Type B pancreatic cell (in vitro differentiated cells): ENCODE results near the gene TMEM38B. TPM values are rescaled to one million over a fixed set of nuclear protein-coding genes. Genes with fewer than 3 reads are reported as not detected.

Experiments used
- DNase-seq: peaks from one replicate; pipeline ENCODE4 v3.0.0; 2021; ENCODE audit warnings: mixed read lengths; ENCODE audit not compliant: unreplicated experiment; ENCODE audit errors: extremely low spot score
- H3K27ac Mint-ChIP-seq: 2 replicates; pipeline ENCODE4 v1.8.0; 2021; ENCODE audit warnings: mild to moderate bottlenecking, mixed read lengths
- H3K27me3 Mint-ChIP-seq: 2 replicates; pipeline ENCODE4 v1.8.0; 2021; ENCODE audit warnings: mixed read lengths
- H3K36me3 Mint-ChIP-seq: 2 replicates; pipeline ENCODE4 v1.8.0; 2021; ENCODE audit warnings: mixed read lengths
- H3K4me1 Mint-ChIP-seq: one replicate; pipeline ENCODE4 v1.8.0; 2021; ENCODE audit warnings: mixed read lengths; ENCODE audit not compliant: unreplicated experiment
- H3K4me3 Mint-ChIP-seq: 2 replicates; pipeline ENCODE4 v1.8.0; 2021; ENCODE audit warnings: mild to moderate bottlenecking, mixed read lengths
- H3K9me3 Mint-ChIP-seq: 2 replicates; pipeline ENCODE4 v1.8.0; 2021; ENCODE audit warnings: mixed read lengths
- total RNA-seq: library from RNA; stranded (reverse); gene quantifications from 2 replicates; pipeline ENCODE4 v1.2.1, GENCODE V29; 2021; ENCODE audit warnings: low replicate concordance
- TF ChIP-seq, protein P1 (sequence below): fragments of 200-600 bp; sonication (generic); conservative IDR thresholded peaks from 2 replicates; pipeline ENCODE4 v1.5.0; 2021; ENCODE audit warnings: antibody characterized with exemption, mild to moderate bottlenecking

TMEM38B gene
- total RNA-seq, 1 donor from 2014 or later, result 21.3 TPM

DNA sequence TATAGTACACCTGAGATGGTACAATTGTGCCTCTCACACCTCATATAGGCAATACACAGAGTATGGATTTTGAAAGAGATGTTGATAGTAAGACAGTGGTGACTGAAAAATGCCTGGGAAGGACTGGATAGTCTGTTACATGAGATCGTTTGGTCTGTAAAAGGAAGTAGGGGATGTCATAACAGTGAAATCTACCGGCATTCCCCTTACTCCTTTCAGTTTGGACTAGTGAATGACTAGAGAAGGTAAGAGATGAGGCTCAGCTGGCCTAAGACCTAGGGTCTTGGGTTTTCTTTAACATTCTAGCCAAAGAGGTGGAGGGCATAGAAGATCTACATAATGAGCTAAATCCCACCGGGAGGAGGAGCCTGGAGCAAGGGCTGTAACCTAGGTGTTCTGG is 24.0 kb upstream of the TMEM38B start:
- peaks cover 11% of the 10 kb centered on the region for H3K27me3 Mint-ChIP-seq

DNA sequence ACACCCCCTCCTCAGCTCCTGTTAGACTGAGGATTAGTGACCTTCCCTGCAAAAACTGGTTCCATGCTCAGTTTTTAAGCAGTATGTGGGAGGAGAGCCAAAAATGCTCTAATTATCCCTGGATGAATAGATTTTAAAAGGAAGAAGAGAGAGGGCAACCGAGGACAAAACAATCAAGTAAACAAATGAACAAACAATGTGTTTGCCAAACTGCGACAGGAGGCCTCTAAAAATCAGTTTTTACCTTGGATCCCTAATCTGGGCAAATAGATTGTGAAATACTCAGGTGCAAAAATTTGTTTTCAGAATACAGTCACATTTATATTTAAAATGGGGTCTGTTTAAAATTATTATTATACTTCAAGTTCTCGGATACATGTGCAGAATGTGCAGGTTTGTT is 23.6 kb upstream of the TMEM38B start:
- Mint-ChIP-seq H3K4me1 (no peaks in the 10 kb centered on the region), H3K27ac (no peak overlapping the region), H3K4me3 (no peak overlapping the region), H3K9me3 (no peaks in the 10 kb centered on the region), H3K36me3 (no peaks in the 10 kb centered on the region), H3K27me3 (peaks cover 11% of the 10 kb centered on the region)
- DNase-seq, result no peak
- TF ChIP-seq, protein P1, sequence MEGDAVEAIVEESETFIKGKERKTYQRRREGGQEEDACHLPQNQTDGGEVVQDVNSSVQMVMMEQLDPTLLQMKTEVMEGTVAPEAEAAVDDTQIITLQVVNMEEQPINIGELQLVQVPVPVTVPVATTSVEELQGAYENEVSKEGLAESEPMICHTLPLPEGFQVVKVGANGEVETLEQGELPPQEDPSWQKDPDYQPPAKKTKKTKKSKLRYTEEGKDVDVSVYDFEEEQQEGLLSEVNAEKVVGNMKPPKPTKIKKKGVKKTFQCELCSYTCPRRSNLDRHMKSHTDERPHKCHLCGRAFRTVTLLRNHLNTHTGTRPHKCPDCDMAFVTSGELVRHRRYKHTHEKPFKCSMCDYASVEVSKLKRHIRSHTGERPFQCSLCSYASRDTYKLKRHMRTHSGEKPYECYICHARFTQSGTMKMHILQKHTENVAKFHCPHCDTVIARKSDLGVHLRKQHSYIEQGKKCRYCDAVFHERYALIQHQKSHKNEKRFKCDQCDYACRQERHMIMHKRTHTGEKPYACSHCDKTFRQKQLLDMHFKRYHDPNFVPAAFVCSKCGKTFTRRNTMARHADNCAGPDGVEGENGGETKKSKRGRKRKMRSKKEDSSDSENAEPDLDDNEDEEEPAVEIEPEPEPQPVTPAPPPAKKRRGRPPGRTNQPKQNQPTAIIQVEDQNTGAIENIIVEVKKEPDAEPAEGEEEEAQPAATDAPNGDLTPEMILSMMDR, result no peak

More for the DNA sequence above, 24.0 kb upstream of the TMEM38B start:
- DNase-seq, result no peak
- no peaks in the 10 kb centered on the region for H3K36me3 Mint-ChIP-seq
- H3K4me1 Mint-ChIP-seq, result no peaks in the 10 kb centered on the region
- H3K9me3 Mint-ChIP-seq, result no peaks in the 10 kb centered on the region
- no peak overlapping the region for H3K4me3 Mint-ChIP-seq
- no peak overlapping the region for H3K27ac Mint-ChIP-seq
- TF ChIP-seq, protein P1, result no peak

DNA sequence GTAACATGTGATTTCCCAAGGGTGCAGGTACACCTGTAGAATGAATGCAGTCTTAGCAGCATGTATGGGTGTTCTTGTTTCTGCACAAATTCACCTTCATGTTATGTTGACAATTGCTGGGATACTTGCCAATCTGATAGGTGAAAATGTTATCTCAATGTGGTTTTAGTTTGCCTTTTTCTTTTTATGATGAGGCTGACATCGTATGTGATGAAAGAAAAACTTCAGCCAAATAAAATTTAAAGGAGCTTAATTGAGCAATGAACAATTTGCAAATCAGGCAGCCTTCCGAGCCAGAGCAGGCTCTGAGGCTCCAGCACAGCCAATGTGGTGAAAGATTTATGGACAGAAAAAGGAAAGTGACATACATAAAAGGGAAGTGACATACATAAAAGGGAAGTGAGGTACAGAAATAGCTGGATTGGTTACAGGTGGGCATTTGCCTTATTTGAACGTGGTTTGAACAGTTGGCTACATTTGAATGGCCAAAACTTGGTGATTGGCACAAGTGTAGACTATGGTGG is 21.6 kb upstream of the TMEM38B start:
- Mint-ChIP-seq H3K4me3 (no peak overlapping the region), H3K9me3 (no peaks in the 10 kb centered on the region), H3K27ac (no peak overlapping the region), H3K36me3 (no peaks in the 10 kb centered on the region), H3K4me1 (no peaks in the 10 kb centered on the region), H3K27me3 (peaks cover 1% of the 10 kb centered on the region)
- DNase-seq, result no peak
- TF ChIP-seq, protein P1, result no peak

DNA sequence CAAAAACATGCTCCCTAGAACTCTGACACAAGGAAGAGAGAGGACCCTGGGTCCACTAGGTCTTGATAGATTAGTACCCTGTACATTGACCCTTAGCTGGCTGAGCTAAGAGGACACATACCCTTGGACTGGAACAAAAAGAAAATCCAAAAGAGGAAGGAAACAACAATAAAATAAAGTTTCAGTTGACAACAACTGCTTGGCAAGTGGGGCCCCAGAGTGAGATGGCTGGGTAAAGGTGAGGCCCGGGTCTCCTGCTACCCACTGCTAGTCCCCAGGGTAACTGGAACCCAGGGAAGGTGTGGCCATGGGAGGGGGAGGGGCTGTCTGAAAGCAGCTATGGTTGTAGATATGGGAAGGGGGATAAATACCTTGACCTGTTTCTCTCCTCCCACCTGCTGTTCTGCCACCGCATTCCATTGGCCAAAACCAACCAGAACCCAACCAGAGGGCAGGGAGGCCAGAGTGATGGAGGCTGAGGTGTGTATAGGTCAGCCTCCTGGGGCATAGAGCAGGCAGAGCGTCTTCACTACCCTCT is 20.4 kb upstream of the TMEM38B start:
- TF ChIP-seq, protein P1, result no peak
- H3K4me1 Mint-ChIP-seq, result no peaks in the 10 kb centered on the region
- H3K4me3 Mint-ChIP-seq, result no peak overlapping the region
- H3K27ac Mint-ChIP-seq, result no peak overlapping the region
- no peaks in the 10 kb centered on the region for H3K9me3 Mint-ChIP-seq
- H3K27me3 Mint-ChIP-seq, result no peaks in the 10 kb centered on the region
- DNase-seq, result no peak
- no peaks in the 10 kb centered on the region for H3K36me3 Mint-ChIP-seq

DNA sequence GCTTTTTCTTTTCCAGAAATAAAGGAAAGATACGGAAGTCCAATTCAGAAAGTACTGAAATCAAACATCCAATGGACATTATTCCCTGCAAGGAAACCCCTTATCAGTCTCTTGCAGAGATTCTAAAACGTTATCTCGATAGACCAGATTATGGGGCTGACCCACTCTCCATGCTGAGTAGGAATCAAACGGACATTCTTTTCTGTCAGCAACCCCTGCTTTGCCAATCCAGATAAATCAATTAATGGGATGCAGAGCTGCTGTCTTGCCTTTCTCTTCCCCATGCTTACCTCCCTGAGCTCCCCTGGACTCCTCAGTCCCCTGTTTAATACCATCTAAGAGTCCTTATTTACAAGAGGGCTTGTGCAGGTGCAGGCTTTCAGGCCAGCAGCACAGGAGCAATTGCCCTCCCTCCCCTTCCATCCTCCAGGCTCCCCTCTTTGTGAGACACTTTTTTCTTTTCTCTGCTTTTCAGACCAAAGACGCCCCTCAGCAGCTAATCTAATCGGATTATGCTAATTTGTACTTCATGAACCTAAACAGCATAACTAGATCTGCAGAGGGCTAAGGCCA is 17.9 kb upstream of the TMEM38B start:
- H3K9me3 Mint-ChIP-seq, result no peaks in the 10 kb centered on the region
- H3K4me1 Mint-ChIP-seq, result no peaks in the 10 kb centered on the region
- no peak overlapping the region for H3K4me3 Mint-ChIP-seq
- peaks cover 2% of the 10 kb centered on the region for H3K27me3 Mint-ChIP-seq
- TF ChIP-seq, protein P1, result no peak
- DNase-seq, result no peak
- no peak overlapping the region for H3K27ac Mint-ChIP-seq
- no peaks in the 10 kb centered on the region for H3K36me3 Mint-ChIP-seq
